NCI-H345 treated with DMSO at 0.1 percent for 48 hours (cell line): ENCODE measurements around the gene SMARCA4.

Source experiments
- DNase-seq: peaks from one replicate; lab custom pipeline; 2025; ENCODE audit not compliant: unreplicated experiment; lab: John Stamatoyannopoulos, UW

SMARCA4 gene

GRCh38 chr19:11028146-11028545, 67.3 kb downstream of the SMARCA4 start:
- no peak for DNase-seq

GRCh38 chr19:11031421-11032070, 70.7 kb downstream of the SMARCA4 start:
- DNase-seq: no peak

GRCh38 chr19:11033251-11033650, 72.4 kb downstream of the SMARCA4 start:
- DNase-seq: no peak

GRCh38 chr19:11033763-11034162, 72.9 kb downstream of the SMARCA4 start:
- no peak for DNase-seq

GRCh38 chr19:11034449-11035213, 73.8 kb downstream of the SMARCA4 start:
- DNase-seq: no peak

GRCh38 chr19:11035441-11036377, 74.9 kb downstream of the SMARCA4 start:
- no peak for DNase-seq

GRCh38 chr19:11038511-11038910, 77.7 kb downstream of the SMARCA4 start:
- no peak for DNase-seq

GRCh38 chr19:11041194-11041593, 80.4 kb downstream of the SMARCA4 start:
- no peak for DNase-seq

GRCh38 chr19:11041966-11042627, 81.3 kb downstream of the SMARCA4 start:
- DNase-seq: no peak

GRCh38 chr19:11044431-11044830, 83.6 kb downstream of the SMARCA4 start:
- DNase-seq: no peak

GRCh38 chr19:11045536-11045935, 84.7 kb downstream of the SMARCA4 start:
- no peak for DNase-seq

GRCh38 chr19:11046605-11047354, 86.0 kb downstream of the SMARCA4 start:
- no peak for DNase-seq

- no peak for DNase-seq
These were observed 87.0 kb downstream of the SMARCA4 start for GRCh38 chr19:11047866-11048265.

GRCh38 chr19:11050323-11051114, 89.7 kb downstream of the SMARCA4 start:
- DNase-seq: no peak

GRCh38 chr19:11053817-11054195, 93.0 kb downstream of the SMARCA4 start:
- DNase-seq: no peak

GRCh38 chr19:11054200-11054599, 93.4 kb downstream of the SMARCA4 start:
- no peak for DNase-seq

- no peak for DNase-seq
These were observed 93.8 kb downstream of the SMARCA4 start for GRCh38 chr19:11054628-11055027.

GRCh38 chr19:11058246-11059030, 97.6 kb downstream of the SMARCA4 start:
- no peak for DNase-seq
